ENCODE results near the gene LRMDA.
"Not testable (repeated sequence)": the region's sequence is repeated elsewhere in the genome, so short reads cannot be mapped to it uniquely, and the experiment has no call there.

The LRMDA gene

DNA sequence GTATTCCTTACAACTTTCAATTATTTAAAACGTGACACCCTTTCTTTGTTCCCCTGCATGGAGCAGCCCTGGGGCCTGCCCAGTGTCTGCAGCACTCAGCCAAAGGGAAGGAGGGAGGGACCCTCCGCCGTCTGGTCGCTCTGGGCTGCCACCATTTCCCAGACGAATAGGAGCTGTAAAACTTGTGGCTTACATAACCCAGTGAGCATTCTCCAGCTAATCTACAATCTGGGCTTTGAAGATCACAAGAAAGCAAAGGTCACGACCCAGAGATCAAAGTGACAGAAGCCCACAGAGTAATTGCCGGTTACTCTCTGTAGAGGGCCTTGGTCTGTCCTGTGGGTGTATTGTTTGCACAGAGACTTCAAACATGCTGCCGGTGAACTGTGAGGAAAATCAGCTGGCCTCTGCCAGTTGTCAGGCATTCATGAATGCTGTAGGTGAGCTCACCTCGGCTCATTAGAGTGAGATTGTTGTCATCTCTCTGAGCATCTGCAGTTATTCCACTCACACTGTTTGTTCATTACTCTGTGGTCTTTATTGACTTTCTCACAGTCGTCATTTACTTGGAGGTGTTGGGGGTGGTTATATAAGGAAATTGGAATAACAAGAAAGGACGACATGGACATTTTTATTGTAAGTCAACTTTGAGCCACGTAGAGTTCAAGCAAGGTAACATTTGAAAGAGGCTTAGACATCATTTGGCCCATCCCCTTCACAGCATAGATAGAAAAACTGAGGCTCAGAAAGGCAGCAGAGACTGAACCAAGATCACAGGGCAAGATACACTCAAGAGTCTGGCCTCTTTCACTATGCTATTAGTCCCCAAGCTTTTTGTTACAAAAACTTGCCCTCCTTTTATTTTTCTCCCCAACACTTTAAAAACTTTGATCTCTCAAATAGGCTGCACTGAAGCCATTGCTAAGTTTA lies 619.8 kb downstream of the LRMDA start:
- no peak for DNase-seq (ENCODE audit: low spot score)

DNA sequence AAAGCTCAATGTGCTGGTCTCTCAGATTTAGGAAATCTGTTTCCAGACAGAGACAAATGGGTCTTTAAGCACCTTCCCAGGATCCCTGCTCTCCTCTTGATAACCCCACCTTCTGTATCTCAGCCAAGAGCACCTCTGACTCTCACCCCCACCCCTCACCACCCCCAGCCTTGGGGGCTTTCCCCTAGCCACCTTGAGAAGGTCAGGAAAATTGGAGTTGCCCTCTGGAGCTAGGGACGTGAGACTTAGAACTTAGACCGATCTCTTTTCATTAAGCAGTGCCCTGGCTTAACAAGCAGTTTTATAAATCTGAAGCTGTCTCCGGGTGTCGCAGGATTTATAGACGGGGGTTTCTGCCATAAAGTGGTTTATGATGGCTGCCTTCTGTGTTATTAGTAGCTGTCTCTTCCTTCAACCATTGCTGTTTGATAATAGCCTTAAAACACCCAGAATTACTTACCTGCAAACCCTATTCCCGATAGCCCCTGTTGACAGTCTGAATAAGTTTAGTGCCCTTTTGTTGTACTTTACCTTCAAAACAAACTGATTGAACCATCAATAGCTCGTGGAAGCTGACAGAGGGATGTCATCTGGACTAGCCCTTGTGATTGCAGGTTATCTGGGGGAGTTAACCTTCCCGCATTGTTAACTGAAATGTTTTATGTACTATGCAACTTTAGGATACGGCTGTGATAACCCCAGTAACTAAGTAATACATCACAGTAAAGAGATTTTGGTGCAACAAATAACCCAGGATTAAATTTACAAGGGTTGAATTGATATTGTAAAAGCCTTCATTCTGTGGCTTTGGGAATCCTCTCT lies 621.5 kb downstream of the LRMDA start:
- DNase-seq (ENCODE audit: low spot score) = no peak

DNA sequence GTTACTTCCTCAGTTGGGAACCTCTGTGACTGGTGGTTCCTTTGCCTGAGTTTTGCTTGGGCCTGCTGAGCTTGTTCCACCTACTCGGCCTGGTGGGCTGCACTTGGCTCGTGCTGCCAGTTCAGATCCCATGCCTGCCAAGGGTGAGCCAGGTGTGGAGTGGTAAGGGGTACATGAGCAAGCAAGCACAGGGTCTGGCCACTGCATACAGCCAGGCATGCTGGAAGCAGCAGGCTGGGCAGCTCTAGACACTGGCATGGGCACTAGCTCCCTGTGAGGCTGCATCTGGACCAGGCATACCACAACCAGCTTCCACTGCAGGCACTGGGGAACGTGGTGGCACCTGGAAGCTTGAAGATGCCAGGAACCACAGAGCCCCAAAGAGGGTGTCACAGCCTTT lies 624.0 kb downstream of the LRMDA start:
- DNase-seq (ENCODE audit: low spot score) = no peak

DNA sequence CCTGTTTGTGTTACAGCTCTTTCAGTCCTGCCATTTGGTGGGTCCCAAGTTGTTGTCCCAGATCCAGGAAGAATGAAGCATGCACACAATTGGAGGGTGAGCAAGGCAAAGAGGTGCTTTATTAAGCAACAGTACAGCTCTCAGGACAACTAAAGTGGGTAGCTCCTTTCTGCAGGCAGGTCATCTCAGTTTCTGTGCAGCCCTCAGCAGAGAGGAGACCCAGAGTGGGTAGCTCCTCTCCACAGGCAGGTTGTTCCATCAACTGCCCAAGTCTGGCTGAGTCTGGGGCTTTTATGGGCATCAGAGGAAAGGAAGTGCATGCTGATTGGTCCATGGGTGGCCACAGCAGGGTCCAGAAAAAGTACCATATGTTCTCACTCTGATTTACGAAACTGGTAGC lies 624.5 kb downstream of the LRMDA start:
- DNase-seq (ENCODE audit: low spot score) = no peak

DNA sequence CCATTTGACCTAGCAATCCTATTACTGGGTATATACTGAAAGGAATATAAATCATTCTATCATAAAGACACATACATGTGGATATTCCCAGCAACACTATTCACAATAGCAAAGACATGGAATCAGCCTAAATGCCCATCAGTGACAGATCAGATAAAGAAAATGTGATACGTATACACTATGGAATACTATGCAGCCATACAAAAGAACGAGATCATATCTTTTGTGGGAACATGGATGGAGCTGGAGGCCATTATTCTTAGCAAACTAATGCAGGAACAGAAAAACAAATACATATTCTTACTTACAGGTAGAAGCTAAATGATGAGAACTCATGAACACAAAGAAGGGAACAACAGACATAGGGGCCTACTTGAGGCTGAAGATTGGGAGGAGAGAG lies 629.6 kb downstream of the LRMDA start:
- DNase-seq (ENCODE audit: low spot score) = not testable (repeated sequence)

DNA sequence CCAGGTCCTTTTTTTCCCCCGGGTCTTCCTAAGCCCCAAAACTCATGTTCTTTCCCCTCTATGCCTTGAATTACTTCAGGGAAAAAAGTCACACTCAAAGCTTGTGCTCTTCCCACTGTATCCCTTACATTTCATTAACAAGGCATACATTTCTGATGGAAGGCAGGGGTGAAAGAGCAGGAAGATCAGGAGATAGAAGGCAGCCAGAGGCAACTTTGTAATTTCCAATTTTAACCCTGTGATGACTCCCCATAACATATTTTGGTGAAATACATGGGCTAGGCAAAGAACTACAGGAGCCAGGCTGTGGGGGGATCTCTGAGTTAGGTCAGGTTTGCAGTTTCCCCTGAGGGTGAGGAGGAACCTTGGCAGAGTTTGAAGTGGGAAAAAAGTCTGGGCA lies 635.0 kb downstream of the LRMDA start:
- no peak for DNase-seq (ENCODE audit: low spot score)

DNA sequence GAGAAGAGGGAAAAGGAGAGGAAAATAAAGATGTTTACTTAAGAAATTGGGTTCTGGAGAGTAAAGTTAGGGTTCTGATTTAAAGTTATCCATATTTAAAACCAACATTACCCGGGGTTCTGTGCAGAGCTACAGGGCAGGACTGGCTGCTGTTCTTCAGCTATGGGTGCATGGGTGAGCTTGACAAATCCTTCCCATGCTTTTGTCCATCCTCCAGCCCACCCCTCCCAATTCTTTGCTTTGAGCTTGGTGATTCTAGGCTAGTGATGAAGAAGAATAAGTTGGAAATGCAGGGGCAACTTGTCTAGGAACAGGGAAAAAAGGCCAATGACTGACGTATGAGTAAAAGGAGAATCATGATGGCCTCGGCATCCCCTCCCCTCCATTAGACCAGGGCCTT lies 636.0 kb downstream of the LRMDA start:
- DNase-seq (ENCODE audit: low spot score) = no peak

DNA sequence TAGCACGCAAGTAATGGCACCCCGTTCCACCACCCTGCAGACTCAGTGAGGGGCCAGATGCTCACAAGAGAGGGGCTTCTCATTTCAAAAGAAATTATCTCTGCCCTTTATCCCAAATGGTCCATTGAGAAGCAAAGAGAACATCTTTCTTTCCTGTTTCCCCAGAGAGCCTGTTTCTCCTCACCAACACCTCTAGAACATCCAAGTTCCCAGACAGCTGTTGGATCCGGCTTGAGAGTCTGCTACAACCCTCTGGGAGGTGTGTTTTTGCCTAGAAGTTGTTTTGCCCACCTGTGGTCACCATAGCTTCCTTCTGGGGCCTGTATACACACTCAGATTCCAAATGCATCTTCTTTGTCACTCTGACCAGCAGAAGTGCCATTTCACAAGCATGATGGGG lies 637.4 kb downstream of the LRMDA start:
- DNase-seq (ENCODE audit: low spot score) = no peak

DNA sequence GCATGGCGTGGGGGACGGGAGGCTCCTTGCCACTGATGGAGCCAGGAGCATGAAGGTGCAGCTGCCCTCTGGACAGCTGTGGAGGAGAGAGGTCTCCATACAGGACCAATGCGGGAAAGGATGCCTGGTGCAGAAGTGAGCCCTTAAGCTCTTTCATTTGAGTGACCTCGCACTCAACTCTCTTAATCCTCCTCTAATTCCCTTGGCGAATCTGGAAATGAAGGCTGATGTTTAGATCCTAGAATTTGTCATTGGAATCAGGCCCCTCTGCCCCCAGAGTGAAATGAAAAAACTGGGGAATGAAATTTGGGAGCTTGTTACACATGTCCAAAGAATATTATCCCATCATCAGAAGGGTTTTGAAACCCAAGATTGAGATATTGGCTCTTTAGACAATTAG lies 639.5 kb downstream of the LRMDA start:
- DNase-seq (ENCODE audit: low spot score) = no peak

DNA sequence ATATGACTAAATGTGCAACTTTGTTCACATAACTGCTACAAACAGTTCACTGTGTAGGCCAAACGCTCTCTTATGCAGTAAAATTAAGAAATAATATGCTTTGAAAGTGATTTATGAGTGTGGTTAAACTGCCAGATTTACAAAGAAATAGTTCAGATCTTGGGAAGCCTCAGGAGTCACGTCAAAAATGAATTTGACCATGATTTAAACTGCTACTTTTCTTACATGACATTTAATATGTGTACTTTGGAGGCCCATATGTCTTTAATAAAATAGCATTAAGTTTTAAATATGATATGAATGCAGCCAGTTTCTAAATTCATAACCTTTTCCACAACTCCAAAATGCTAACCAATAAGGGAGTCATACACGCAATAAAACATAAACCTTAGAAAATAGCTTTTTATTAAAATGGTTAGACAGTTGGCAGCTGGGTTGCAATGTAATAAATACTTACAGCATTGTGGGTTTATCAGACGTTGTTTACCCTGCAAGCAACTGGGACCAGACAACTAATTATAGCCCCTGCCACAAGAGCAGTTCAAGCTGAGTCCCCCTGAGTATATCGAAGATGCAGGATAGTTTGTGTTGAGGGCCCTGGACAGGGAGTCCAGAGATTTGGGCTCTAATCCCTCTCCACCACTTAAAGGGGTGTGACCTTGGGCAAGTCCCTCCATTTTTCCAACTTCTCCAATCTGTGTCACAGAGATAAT lies 640.4 kb downstream of the LRMDA start:
- DNase-seq (ENCODE audit: low spot score) = no peak

DNA sequence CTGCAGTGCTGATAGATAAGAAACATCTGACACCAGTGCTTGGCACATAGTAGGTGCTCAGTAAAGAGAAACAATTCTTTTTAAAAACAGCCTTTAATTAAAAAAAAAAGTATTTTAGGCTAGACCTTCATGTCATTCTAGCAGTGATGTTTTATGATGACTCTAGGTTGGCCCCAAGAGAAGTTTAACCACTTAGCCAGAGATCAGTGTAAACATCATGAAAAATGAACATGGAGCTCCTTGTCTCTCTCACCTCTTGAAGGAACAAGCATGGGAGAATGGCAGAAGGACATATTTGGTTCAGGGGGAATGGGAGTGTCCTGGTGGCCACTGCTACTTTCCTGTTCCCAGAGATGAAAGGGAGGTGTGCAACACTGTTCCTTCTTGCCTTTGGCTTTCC lies 641.0 kb downstream of the LRMDA start:
- DNase-seq (ENCODE audit: low spot score) = no peak

DNA sequence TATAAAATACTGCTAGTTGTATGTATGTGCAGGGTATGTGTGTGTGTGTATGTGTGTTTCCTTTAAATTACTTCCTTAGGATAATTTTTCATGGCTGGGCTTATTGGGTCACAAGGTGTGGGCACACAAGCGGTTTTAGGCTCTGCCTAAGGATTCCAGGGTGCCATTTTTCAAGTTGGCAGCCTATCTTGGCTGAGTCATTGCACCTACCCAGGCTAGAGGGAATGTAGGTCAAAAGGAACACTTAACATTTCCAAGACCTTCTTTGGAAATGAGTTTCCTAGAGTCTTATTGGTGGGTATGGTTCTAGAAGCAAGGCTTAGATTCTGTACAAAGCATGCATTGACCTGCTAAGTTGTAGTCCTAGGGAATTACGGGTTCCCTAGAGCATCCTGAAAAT lies 642.1 kb downstream of the LRMDA start:
- no peak for DNase-seq (ENCODE audit: low spot score)

DNA sequence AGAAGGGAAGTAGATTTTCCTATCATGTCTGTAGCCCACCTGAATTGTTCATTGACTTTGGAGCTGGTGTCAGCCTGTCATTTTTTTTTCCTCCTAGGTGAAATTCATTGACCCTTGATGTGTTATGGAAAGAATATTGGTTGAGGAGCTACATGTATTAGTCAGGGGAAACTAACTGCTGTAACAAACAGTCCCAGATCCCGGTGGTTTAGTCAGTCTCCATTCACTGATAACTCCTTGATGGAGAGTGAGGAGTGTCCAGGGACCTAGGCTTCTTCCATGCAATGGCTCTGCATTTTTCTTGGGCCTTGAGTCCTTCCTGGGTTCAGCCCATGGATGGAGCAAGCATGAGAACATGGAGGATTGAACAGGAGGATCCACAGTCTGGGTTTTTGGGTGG lies 643.2 kb downstream of the LRMDA start:
- no peak for DNase-seq (ENCODE audit: low spot score)

DNA sequence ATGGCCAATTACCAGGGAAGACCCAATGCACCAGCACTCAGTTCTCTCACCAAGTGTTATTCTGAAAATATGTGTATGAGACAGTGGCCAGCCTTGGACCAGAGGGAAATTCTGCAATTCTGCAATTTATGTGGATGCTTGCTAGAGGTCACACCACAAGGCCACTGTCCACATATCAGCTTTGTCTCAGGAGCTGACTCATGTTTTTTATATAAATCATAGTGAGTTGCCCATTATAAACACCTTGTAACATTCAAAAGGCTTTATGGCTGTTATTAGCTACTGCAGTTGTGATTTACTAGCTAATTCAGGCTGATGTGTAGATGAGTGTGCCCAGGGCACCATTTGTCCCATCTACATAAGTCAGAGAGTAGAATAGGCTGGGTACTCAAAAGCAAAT lies 649.0 kb downstream of the LRMDA start:
- DNase-seq (ENCODE audit: low spot score) = no peak

DNA sequence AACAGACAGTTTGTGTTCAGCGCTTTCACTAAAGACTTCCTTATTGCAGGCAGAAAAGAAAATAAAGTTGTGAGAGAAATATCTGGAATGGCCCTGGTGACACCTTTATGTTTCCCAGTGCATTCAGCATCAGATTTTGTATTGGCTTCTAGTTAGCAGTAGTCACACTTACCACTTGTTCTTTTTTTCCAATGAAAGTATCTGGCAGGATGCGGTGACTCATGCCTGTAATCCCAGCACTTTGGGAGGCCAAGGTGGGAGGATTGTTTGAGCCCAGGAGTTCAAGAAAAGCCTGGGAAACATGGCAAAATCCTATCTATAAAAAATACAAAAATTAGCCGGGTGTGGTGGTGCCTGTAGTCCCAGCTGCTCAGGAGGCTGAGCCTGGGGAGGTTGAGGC lies 649.6 kb downstream of the LRMDA start:
- no peak for DNase-seq (ENCODE audit: low spot score)

DNA sequence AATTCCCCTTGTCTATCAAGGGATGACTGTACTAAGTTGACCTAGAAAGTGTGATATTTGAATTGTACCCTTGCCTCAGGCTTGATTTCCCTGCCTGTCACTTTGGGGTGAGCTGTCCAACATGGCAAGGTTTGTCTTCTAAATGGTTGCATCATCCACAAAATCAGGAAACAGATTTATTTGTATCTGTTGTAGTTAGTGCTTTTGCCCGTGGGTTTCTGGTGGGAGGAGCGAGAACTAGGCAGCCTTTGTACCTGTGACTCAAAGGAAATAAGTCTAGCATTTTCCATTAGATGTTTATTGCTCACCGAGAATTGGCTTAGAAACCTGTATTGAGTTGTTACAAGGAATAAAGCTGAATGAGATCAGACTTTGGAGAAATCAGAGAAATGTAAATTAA lies 650.8 kb downstream of the LRMDA start:
- DNase-seq (ENCODE audit: low spot score) = no peak

DNA sequence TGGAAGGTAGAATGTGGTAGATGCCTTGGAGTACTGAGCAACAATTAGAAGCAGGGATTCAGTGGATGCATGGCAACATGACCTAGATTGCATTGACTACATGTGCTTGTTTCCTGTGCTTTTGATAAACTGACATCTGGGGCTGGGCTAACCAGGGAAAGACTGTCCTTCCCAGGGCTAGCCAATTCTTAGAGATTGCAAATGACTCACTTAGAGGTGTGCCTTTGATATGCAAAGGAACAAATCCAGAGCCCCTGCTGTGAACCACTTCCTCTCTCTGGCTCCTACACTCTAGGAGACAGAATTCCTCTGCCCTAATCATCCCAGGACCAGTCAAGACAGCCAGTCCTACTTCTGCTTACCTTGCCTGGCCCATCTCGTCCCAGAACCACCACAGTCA lies 651.5 kb downstream of the LRMDA start:
- DNase-seq (ENCODE audit: low spot score) = no peak

DNA sequence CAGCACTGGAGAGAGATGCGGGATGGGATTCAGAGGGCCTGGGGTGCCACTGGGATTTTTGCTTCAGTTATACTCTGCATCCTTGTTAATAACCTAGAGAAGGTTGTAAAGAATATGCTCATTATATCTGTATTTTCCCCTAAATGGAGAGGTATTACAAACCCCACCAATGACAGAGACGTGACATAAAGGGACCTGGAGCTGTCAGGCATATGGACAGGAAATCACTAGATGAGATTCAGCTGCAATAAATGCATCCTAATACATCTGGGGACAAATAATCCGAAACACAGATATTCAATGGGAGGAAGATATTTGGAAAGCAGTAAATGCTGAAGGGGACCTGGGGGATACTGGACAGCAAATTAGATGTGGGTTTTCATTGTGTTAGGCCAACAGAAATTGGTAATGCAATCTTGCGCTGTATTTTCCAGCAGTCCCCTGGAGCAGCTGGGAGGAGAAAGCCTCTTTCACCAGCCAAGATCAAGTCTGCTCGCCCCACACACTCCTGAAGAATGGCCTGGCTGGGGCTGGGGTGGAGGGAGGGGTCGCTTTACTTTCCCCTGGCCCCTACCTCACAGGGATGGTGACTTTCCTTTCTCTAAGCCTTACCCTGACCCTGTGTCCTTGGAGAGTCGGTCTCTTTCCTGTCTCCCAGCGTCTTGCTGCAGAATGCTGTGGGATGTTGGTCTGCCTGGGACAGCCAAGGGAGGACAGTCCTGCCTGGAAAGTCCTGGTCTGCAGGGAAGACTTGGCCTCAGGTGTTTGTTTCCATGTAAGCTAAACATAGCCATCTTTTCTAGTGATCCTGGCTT lies 653.8 kb downstream of the LRMDA start:
- no peak for DNase-seq (ENCODE audit: low spot score)

DNA sequence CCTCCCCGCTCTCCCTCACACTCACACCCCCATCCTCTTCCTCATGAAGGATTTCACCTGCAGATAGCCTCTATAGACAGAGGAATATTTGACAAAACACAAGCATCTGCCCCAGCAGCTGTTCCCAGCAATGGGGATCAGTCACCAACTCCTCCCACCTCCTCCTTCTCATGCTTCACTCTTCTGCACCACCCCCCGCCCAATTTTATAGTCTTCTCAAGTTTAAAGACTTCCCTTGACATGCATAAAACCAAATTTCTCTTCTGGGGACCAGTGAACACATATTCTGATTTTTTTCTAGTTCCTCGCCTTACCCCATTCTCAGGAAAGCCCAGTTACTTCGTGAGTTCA lies 654.4 kb downstream of the LRMDA start:
- no peak for DNase-seq (ENCODE audit: low spot score)

DNA sequence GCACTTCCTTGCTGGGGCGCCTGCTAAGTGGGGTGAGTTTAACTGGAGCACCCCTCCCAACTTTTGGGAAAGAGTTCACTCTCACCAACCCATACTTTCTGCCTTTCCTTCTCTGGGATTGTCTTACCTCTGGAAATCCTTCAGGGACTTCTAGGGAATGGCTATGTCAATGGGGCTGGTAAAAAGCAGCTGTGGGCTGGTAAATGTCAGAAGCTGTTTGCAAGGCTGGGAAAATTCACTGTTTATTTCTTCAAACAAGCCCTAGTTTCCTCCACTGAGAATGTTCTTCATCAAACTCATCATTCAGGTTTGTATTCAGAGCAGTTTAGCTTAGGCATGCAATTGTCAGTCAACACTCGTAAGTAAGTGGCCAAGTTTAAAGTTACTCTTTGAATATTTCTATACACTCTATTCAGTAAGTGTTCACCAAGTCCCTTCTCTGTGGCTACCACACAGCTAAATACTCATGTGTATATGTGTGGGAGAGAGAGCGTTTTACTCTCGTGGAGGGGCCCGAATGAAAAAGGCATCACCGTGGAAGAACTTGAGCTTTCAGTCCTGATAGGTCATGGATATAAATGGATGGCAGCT lies 654.8 kb downstream of the LRMDA start:
- DNase-seq (ENCODE audit: low spot score) = no peak

Data from Ammon's horn (tissue), 1 donor.